GM12878 (cell line): Measurements from ENCODE around the gene ATP5ME. TPM values are rescaled to one million over a fixed set of nuclear protein-coding genes. Genes with fewer than 3 reads are reported as not detected.

Experiments
- ATAC-seq: fragments of 200-7000 bp; cut with Tn5 transposase; 3 replicates; pipeline ENCODE4 v1.9.1; 2020; ENCODE audit warnings: mild to moderate bottlenecking, moderate library complexity
- BruUV-seq: library from RNA; stranded (reverse); fragments of 400-500 nt; replicated peaks from 2 replicates; lab custom pipeline; 2021; lab: Mats Ljungman, UMichigan
- CTCF ChIA-PET: fragments of 300-600 bp; sonication (Branson Sonifier 250); formaldehyde crosslinking; extraction: SDS; loops from one replicate; lab custom pipeline; 2021; ENCODE audit warnings: inconsistent platforms; lab: Yijun Ruan, JAX
- POLR2A ChIA-PET: fragments of 350-600 bp; formaldehyde crosslinking; extraction: SDS; loops from one replicate; lab custom pipeline; 2021; ENCODE audit warnings: inconsistent platforms; lab: Charles Lee
- RAD21 ChIA-PET: fragments of 300-600 bp; sonication (Branson Sonifier 250); formaldehyde crosslinking; loops from one replicate; lab custom pipeline; 2023; ENCODE audit warnings: antibody characterized with exemption; ENCODE audit not compliant: unreplicated experiment; lab: Charles Lee
- SMC1A ChIA-PET: fragments of 300-600 bp; sonication (Branson Sonifier 250); formaldehyde crosslinking; loops from one replicate; lab custom pipeline; 2023; ENCODE audit not compliant: unreplicated experiment, uncharacterized antibody; lab: Charles Lee
- DNase-seq: peaks from one replicate; pipeline ENCODE4 v3.0.0-alpha.2; 2011; ENCODE audit warnings: low read depth, low spot score
- FAIRE-seq: peaks from 3 replicates; lab custom pipeline; 2011; peaks lifted over from hg19 to GRCh38; lab: Jason Lieb, UNC
- H2AFZ ChIP-seq: 2 replicates; pipeline ENCODE4 v1.6.0; 2011; ENCODE audit warnings: low read depth, low read length, control low read depth; ENCODE audit not compliant: control insufficient read depth
- H3K27ac ChIP-seq: 2 replicates; pipeline ENCODE4 v1.5.1; 2011; ENCODE audit warnings: control low read depth; ENCODE audit not compliant: control insufficient read depth, insufficient read depth
- H3K27me3 ChIP-seq, 2 experiments: replicated peaks in 1 of 2; 2 replicates each; pipeline versions ENCODE4 v1.6.0 to v1.6.1; 2011; ENCODE audit warnings: low read length in 1 of 2; ENCODE audit not compliant: control insufficient read depth in 2 of 2, insufficient read depth in 2 of 2
- H3K36me3 ChIP-seq, 2 experiments: 2 replicates each; pipeline ENCODE4 v1.5.1; 2011; ENCODE audit warnings: low read length in 1 of 2; ENCODE audit not compliant: control insufficient read depth in 2 of 2, insufficient read depth in 2 of 2
- H3K4me1 ChIP-seq: 2 replicates; pipeline ENCODE4 v1.6.1; 2011; ENCODE audit warnings: mild to moderate bottlenecking, low read length, moderate library complexity, mixed read lengths; ENCODE audit not compliant: control insufficient read depth, insufficient read depth
- H3K4me2 ChIP-seq: 2 replicates; pipeline ENCODE4 v1.6.0; 2011; ENCODE audit warnings: control low read depth; ENCODE audit not compliant: control insufficient read depth, insufficient read depth
- H3K4me3 ChIP-seq: fragments of 200-600 bp; sonication (generic); 2 replicates; pipeline ENCODE4 v1.5.1; 2016
- H3K79me2 ChIP-seq: 2 replicates; pipeline ENCODE4 v1.6.0; 2011; ENCODE audit warnings: low read length; ENCODE audit not compliant: control insufficient read depth, insufficient read depth
- H3K9ac ChIP-seq: 2 replicates; pipeline ENCODE4 v1.8.0; 2011; ENCODE audit warnings: low read length, control low read depth, mixed read lengths; ENCODE audit not compliant: control insufficient read depth, insufficient read depth
- H3K9me3 ChIP-seq: replicated peaks from 3 replicates; pipeline ENCODE4 v1.5.1; 2011; ENCODE audit warnings: mild to moderate bottlenecking, low read length; ENCODE audit not compliant: control insufficient read depth, insufficient read depth
- H4K20me1 ChIP-seq: 2 replicates; pipeline ENCODE4 v1.6.0; 2011; ENCODE audit not compliant: control insufficient read depth, insufficient read depth
- BCL3 ChIP-seq: IDR thresholded peaks from 2 replicates; pipeline ENCODE4 v1.6.1; 2011; ENCODE audit warnings: borderline replicate concordance, low read depth, mild to moderate bottlenecking, moderate library complexity, low read length; ENCODE audit not compliant: insufficient read depth, poor library complexity, severe bottlenecking
- EGR1 ChIP-seq, 2 experiments: IDR thresholded peaks; 1 replicate in 1 of 2; 2 replicates in 1 of 2; pipeline ENCODE4 v1.6.1; 2011 to 2012; ENCODE audit warnings: low read depth in 2 of 2, low read length in 2 of 2, borderline replicate concordance in 1 of 2, mild to moderate bottlenecking in 1 of 2, moderate library complexity in 1 of 2
- FOXK2 ChIP-seq: fragments of 450-650 bp; IDR thresholded peaks from 2 replicates; pipeline ENCODE4 v1.6.1; 2017; ENCODE audit warnings: mild to moderate bottlenecking, moderate library complexity
- GABPA ChIP-seq: IDR thresholded peaks from 2 replicates; pipeline ENCODE4 v1.6.1; 2014; ENCODE audit warnings: antibody characterized with exemption, low read depth, mild to moderate bottlenecking, inconsistent platforms
- HDAC6 ChIP-seq: fragments of 200-600 bp; sonication (generic); IDR thresholded peaks from one replicate; pipeline ENCODE4 v1.8.0; 2017; ENCODE audit warnings: antibody characterized with exemption; ENCODE audit not compliant: unreplicated experiment
- KDM1A ChIP-seq: fragments of 200-600 bp; sonication (generic); IDR thresholded peaks from 2 replicates; pipeline ENCODE4 v1.6.1; 2016; ENCODE audit warnings: borderline replicate concordance
- POLR2A ChIP-seq: IDR thresholded peaks from 2 replicates; pipeline ENCODE4 v1.6.1; 2011; ENCODE audit warnings: low read depth, mild to moderate bottlenecking, low read length
- POLR2AphosphoS5 ChIP-seq: IDR thresholded peaks from 2 replicates; pipeline ENCODE4 v1.6.1; 2011; ENCODE audit warnings: mild to moderate bottlenecking, low read length, inconsistent platforms
- SMAD5 ChIP-seq: IDR thresholded peaks from 2 replicates; pipeline ENCODE4 v1.6.1; 2016; ENCODE audit warnings: antibody characterized with exemption, low read depth
- SMC3 ChIP-seq: IDR thresholded peaks from 2 replicates; pipeline ENCODE4 v1.6.1; 2011; ENCODE audit warnings: low read length, improper control_type of control experiment, borderline replicate concordance
- TARDBP ChIP-seq: IDR thresholded peaks from 2 replicates; pipeline ENCODE4 v1.6.1; 2016; ENCODE audit warnings: borderline replicate concordance
- USF1 ChIP-seq: IDR thresholded peaks from 2 replicates; pipeline ENCODE4 v1.6.1; 2011; ENCODE audit warnings: borderline replicate concordance, low read depth, mild to moderate bottlenecking, moderate library complexity, mixed read lengths, low read length; ENCODE audit not compliant: insufficient read depth; ENCODE audit errors: extremely low read length
- ZNF217 ChIP-seq: fragments of 450-650 bp; IDR thresholded peaks from 2 replicates; pipeline ENCODE4 v1.6.1; 2017; ENCODE audit warnings: antibody characterized with exemption, mild to moderate bottlenecking
- WGBS: methylation state at CpG from one replicate; pipeline ENCODE4 v1.1.6; 2016; ENCODE audit warnings: low lambda C conversion rate; ENCODE audit not compliant: insufficient replicate concordance, insufficient coverage; ENCODE audit errors: missing lambda C conversion rate; 5-methylcytosine and 5-hydroxymethylcytosine counted together
- in situ Hi-C: fragments of 300-500 bp; cut with MboI; formaldehyde crosslinking; loops from 9 replicates; pipeline ENCODE4 v1.14.3; 2018; ENCODE audit warnings: mixed read lengths
- intact Hi-C: fragments of 100-400 bp; cut with micrococcal nuclease; formaldehyde crosslinking; loops from one replicate; pipeline ENCODE4 v1.14.2; 2022; ENCODE audit not compliant: unreplicated experiment
- polyA plus RNA-seq, 11 experiments: library from polyadenylated mRNA; depleted of rRNA in 4 of 11; unstranded in 6 of 11; stranded (reverse) in 5 of 11; fragments of >200 nt; fragmentation: Nextera tagmentation in 4 of 11; fragmentation: Illumina TruSeq in 1 of 11; extraction: Ambion mirVana in 4 of 11; extraction: Trizol in 1 of 11; gene quantifications; 1 replicate in 1 of 11; 2 replicates in 10 of 11; pipeline versions ENCODE4 v1.2.1 to v1.2.3, GENCODE V29; 2011 to 2016; ENCODE audit warnings: inconsistent platforms in 2 of 11, missing spikeins in 2 of 11, low read depth in 1 of 11
- total RNA-seq, 4 experiments: library from RNA; depleted of rRNA in 3 of 4; stranded (reverse); fragments of >200 nt in 3 of 4; fragmentation: Illumina TruSeq in 1 of 4; extraction: Trizol in 1 of 4; gene quantifications; 2 replicates each; pipeline versions ENCODE4 v1.2.1 to v1.2.3, GENCODE V29; 2013 to 2021

Gene ATP5ME
- total and polyA plus RNA-seq, 10 of the 15 experiments (the other 5 are each of a cell fraction or from before 2014, with no cell fraction given) = 279 to 2,374 (median 509) TPM

- TF ChIP-seq USF1 (no peak), EGR1 (IDR thresholded peaks at IDR 0.05; ENCODE audit: borderline replicate concordance in 1 of 2, low read depth in 2 of 2, low read length in 2 of 2) (no peak), SMAD5 (no peak), GABPA (no peak), SMC3 (no peak), HDAC6 (no peak), TARDBP (no peak), POLR2A (no peak)
Observed at GRCh38 chr4:629636-629914, 44.5 kb downstream of the ATP5ME start (continued).

GRCh38 chr4:628821-629635 is 45.0 kb downstream of the ATP5ME start:
- H3K9ac ChIP-seq = no peak overlapping the region
- no peak overlapping the region for H3K4me3 ChIP-seq
- H3K27ac ChIP-seq = no peak overlapping the region
- ChIA-PET CTCF (no interaction called here), RAD21 (no interaction called here), POLR2A (no interaction called here), SMC1A (interaction anchor here (0.5 kb wide), 1 partner anchor 10 kb away, joined by 3 read pairs; no protein-coding TSS in a partner anchor)
- in situ Hi-C loops (no loop called here), intact Hi-C loops (no loop called here)
- no peak overlapping the region for H2AFZ ChIP-seq
- no TSS peak for BruUV-seq
- no peak for ATAC-seq
- 52% methylated on average over 26 of the region's 27 CpGs for WGBS
- no peaks in the 10 kb centered on the region for H4K20me1 ChIP-seq
- no peak overlapping the region for H3K4me2 ChIP-seq
- H3K36me3 ChIP-seq = no peaks in the 10 kb centered on the region
- DNase-seq = no peak
- peaks cover 3% of the 10 kb centered on the region; the same call in 2 of the 3 replicates for H3K9me3 ChIP-seq
- H3K27me3 ChIP-seq = no peaks in the 10 kb centered on the region
- H3K4me1 ChIP-seq = no peaks in the 10 kb centered on the region
- TF ChIP-seq ZNF217 (no peak), FOXK2 (no peak), POLR2AphosphoS5 (no peak), BCL3 (no peak), KDM1A (no peak)
- no peaks in the 10 kb centered on the region for H3K79me2 ChIP-seq
- no peak for FAIRE-seq
